Activated T-helper 1 cell treated with anti-CD3 and anti-CD28 coated beads, Interleukin-2, amount 50 U/mL, for 16 hours (primary cell): ENCODE results near the gene LOXHD1.

ENCODE experiments used
- DNase-seq, 2 donors: peaks; one replicate each; pipeline ENCODE4 v3.0.0-alpha.2; 2020; ENCODE audit warnings: low read depth in 1 of 2, low spot score in 1 of 2

LOXHD1 gene

GRCh38 chr18:46575851-46576250, 81.2 kb downstream of the LOXHD1 start:
- no peak for DNase-seq

- DNase-seq: no peak
Measured at GRCh38 chr18:46574743-46575115, 82.3 kb downstream of the LOXHD1 start.

GRCh38 chr18:46574000-46574742, 82.8 kb downstream of the LOXHD1 start:
- DNase-seq: no peak

- no peak for DNase-seq
Measured at GRCh38 chr18:46573156-46573555, 83.9 kb downstream of the LOXHD1 start.

GRCh38 chr18:46571756-46572155, 85.3 kb downstream of the LOXHD1 start:
- no peak for DNase-seq

GRCh38 chr18:46570666-46571065, 86.4 kb downstream of the LOXHD1 start:
- no peak for DNase-seq

GRCh38 chr18:46570134-46570533, 86.9 kb downstream of the LOXHD1 start:
- no peak for DNase-seq

GRCh38 chr18:46569211-46569610, 87.8 kb downstream of the LOXHD1 start:
- no peak for DNase-seq

GRCh38 chr18:46567196-46567595, 89.8 kb downstream of the LOXHD1 start:
- DNase-seq: no peak

- no peak for DNase-seq
Measured at GRCh38 chr18:46566111-46566510, 90.9 kb downstream of the LOXHD1 start.

- DNase-seq: no peak
Measured at GRCh38 chr18:46565256-46565655, 91.8 kb downstream of the LOXHD1 start.

GRCh38 chr18:46563317-46563716, 93.7 kb downstream of the LOXHD1 start:
- no peak for DNase-seq

- DNase-seq: no peak
Measured at GRCh38 chr18:46562674-46563192, 94.3 kb downstream of the LOXHD1 start.

- DNase-seq: no peak
Measured at GRCh38 chr18:46560671-46561045, 96.4 kb downstream of the LOXHD1 start.

GRCh38 chr18:46559946-46560670, 96.9 kb downstream of the LOXHD1 start:
- DNase-seq: no peak

- no peak for DNase-seq
Measured at GRCh38 chr18:46559296-46559695, 97.7 kb downstream of the LOXHD1 start.

GRCh38 chr18:46556590-46557206, 100.3 kb downstream of the LOXHD1 start:
- no peak for DNase-seq

GRCh38 chr18:46555724-46556123, 101.3 kb downstream of the LOXHD1 start:
- DNase-seq: no peak

- DNase-seq: no peak
Measured at GRCh38 chr18:46555213-46555612, 101.8 kb downstream of the LOXHD1 start.

GRCh38 chr18:46554406-46555080, 102.5 kb downstream of the LOXHD1 start:
- DNase-seq: no peak

GRCh38 chr18:46550609-46551008, 106.4 kb downstream of the LOXHD1 start:
- no peak for DNase-seq

- no peak for DNase-seq
Measured at GRCh38 chr18:46547520-46547919, 109.5 kb downstream of the LOXHD1 start.
